ENCODE results near the gene GGN. TPM values are rescaled to one million over a fixed set of nuclear protein-coding genes. Genes with fewer than 3 reads are reported as not detected.
"Not testable (repeated sequence)": the region's sequence is repeated elsewhere in the genome, so short reads cannot be mapped to it uniquely, and the experiment has no call there.

GGN gene
- total RNA-seq, 1 donor from 2014 or later: 1.1 TPM

DNA sequence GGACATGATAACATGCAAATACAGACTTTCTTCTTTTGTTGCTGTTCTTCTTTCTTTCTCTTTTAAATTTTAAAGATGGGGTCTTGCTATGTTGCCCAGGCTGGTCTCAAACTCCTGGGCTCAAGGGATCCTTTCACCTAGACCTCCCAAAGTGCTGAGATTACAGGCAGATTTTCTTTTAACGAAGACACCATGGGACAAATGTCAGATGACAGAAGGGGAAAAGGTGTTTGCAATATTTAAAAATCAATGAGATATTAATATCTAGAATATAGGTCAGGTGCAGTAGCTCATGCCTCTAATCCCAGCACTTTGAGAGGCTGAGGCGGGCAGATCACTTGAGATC lies 42.0 kb upstream of the GGN start:
- Mint-ChIP-seq H3K4me3 (no peak overlapping the region), H3K36me3 (no peaks in the 10 kb centered on the region), H3K27ac (no peak overlapping the region), H3K27me3 (peaks cover 24% of the 10 kb centered on the region), H3K9me3 (no peaks in the 10 kb centered on the region), H3K4me1 (ENCODE audit: unreplicated experiment) (peaks cover 13% of the 10 kb centered on the region)
- no peak for DNase-seq (ENCODE audit: extremely low spot score, unreplicated experiment)
- TF ChIP-seq, protein P1, sequence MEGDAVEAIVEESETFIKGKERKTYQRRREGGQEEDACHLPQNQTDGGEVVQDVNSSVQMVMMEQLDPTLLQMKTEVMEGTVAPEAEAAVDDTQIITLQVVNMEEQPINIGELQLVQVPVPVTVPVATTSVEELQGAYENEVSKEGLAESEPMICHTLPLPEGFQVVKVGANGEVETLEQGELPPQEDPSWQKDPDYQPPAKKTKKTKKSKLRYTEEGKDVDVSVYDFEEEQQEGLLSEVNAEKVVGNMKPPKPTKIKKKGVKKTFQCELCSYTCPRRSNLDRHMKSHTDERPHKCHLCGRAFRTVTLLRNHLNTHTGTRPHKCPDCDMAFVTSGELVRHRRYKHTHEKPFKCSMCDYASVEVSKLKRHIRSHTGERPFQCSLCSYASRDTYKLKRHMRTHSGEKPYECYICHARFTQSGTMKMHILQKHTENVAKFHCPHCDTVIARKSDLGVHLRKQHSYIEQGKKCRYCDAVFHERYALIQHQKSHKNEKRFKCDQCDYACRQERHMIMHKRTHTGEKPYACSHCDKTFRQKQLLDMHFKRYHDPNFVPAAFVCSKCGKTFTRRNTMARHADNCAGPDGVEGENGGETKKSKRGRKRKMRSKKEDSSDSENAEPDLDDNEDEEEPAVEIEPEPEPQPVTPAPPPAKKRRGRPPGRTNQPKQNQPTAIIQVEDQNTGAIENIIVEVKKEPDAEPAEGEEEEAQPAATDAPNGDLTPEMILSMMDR (conservative IDR thresholded peaks at IDR 0.05): no peak

DNA sequence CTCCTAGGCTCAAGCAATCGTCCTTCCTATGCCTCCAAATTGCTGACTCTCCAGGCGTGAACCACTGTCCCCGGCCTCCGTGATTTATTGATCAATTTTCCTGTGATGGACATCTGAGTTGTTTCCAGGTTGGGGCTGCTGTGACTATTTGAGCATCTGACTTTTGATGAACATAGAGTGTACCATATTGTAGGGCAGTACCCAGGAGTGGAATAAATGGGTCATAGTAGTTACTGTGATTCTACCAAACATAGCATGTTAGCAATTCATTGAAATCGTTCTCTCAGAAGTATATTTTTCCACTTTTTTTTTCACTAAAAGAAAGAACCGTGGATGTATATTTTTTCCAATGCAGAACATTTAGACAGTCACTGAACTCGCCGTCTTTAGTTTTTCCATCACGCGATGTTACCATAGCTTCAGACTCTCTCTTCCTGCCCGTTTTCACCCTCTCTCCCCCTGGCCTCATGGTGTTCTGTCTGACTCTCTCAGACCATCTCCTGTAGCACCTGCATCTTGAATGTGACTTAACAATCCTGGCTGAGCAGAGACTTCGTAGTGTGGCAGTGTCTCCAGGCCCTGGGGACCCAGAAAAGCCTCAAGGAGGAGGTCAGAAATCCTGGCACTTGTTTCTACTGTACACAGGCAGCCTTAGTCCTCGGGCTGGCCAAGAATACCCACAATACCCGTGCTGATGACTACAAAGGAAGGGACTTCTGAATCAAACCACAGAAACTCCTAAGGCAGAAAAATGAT lies 41.4 kb upstream of the GGN start:
- no peak for DNase-seq (ENCODE audit: extremely low spot score, unreplicated experiment)
- Mint-ChIP-seq H3K9me3 (no peaks in the 10 kb centered on the region), H3K4me1 (ENCODE audit: unreplicated experiment) (peaks cover 10% of the 10 kb centered on the region), H3K36me3 (no peaks in the 10 kb centered on the region), H3K27me3 (peaks cover 21% of the 10 kb centered on the region), H3K27ac (no peak overlapping the region), H3K4me3 (no peak overlapping the region)
- TF ChIP-seq, protein P1 (conservative IDR thresholded peaks at IDR 0.05): no peak

GRCh38 chr19:38427035-38427677 lies 39.3 kb upstream of the GGN start:
- H3K9me3 Mint-ChIP-seq; DNase-seq (ENCODE audit: extremely low spot score, unreplicated experiment); H3K4me3 Mint-ChIP-seq; H3K36me3 Mint-ChIP-seq; H3K4me1 Mint-ChIP-seq (ENCODE audit: unreplicated experiment); H3K27ac Mint-ChIP-seq: not testable (repeated sequence)
- H3K27me3 Mint-ChIP-seq: peaks cover 17% of the 10 kb centered on the region

GRCh38 chr19:38425810-38426466 lies 38.1 kb upstream of the GGN start, which contains the start of gene RASGRP4:
RASGRP4 (minus strand) TSS chr19:38426219; CDS start chr19:38426091, 128 bp downstream.
- peaks cover 17% of the 10 kb centered on the region for H3K27me3 Mint-ChIP-seq
- TF ChIP-seq, protein P1 (conservative IDR thresholded peaks at IDR 0.05): no peak
- no peaks in the 10 kb centered on the region for H3K9me3 Mint-ChIP-seq
- no peak for DNase-seq (ENCODE audit: extremely low spot score, unreplicated experiment)
- H3K36me3 Mint-ChIP-seq: no peaks in the 10 kb centered on the region
- no peak within 1 kb of the TSS for H3K27ac Mint-ChIP-seq
- H3K4me1 Mint-ChIP-seq (ENCODE audit: unreplicated experiment): peaks cover 4% of the 10 kb centered on the region
- no peak within 1 kb of the TSS for H3K4me3 Mint-ChIP-seq

DNA sequence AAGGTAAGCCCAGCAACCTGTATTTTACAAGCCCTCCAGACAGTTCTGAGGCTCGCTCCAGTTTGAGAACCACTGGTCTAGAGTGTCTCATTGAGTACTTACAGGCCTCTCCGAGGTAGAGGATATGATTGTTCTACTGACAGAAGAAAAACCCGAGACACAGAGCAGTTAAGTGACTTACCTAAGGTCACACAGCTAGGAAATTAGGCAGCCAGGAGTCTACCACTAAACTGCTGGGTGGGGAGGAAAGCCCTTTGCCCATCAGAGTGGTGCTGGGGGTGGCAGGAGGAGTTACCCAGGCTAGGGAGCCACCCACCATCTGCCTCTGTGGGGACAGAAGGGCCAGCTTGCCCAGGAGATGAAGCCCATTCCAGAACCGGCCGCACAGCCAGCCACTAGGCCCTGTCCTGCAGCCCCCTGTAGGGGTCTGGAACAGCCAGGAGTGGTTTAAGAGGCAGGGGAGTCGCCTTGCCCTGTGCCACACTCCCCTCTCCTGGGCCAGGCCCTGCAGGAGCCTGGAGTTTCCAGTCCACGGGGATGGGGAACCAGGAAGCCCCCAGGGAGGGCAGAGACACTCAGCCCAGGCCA lies 37.5 kb upstream of the GGN start:
- no peak overlapping the region for H3K27ac Mint-ChIP-seq
- peaks cover 20% of the 10 kb centered on the region for H3K27me3 Mint-ChIP-seq
- peaks cover 4% of the 10 kb centered on the region for H3K4me1 Mint-ChIP-seq (ENCODE audit: unreplicated experiment)
- DNase-seq (ENCODE audit: extremely low spot score, unreplicated experiment): no peak
- no peak overlapping the region for H3K4me3 Mint-ChIP-seq
- no peaks in the 10 kb centered on the region for H3K9me3 Mint-ChIP-seq
- TF ChIP-seq, protein P1 (conservative IDR thresholded peaks at IDR 0.05): no peak
- H3K36me3 Mint-ChIP-seq: no peaks in the 10 kb centered on the region
